Ammon's horn (tissue), 1 donor: ENCODE data around the gene DYNLT2.
A peak's percentile ranks its signal among the peaks of the same experiment; 100 is the strongest.

Experiments
- DNase-seq: peaks from one replicate; pipeline ENCODE4 v3.0.0-alpha.2; 2016; ENCODE audit warnings: low spot score

The DYNLT2 gene

DNA sequence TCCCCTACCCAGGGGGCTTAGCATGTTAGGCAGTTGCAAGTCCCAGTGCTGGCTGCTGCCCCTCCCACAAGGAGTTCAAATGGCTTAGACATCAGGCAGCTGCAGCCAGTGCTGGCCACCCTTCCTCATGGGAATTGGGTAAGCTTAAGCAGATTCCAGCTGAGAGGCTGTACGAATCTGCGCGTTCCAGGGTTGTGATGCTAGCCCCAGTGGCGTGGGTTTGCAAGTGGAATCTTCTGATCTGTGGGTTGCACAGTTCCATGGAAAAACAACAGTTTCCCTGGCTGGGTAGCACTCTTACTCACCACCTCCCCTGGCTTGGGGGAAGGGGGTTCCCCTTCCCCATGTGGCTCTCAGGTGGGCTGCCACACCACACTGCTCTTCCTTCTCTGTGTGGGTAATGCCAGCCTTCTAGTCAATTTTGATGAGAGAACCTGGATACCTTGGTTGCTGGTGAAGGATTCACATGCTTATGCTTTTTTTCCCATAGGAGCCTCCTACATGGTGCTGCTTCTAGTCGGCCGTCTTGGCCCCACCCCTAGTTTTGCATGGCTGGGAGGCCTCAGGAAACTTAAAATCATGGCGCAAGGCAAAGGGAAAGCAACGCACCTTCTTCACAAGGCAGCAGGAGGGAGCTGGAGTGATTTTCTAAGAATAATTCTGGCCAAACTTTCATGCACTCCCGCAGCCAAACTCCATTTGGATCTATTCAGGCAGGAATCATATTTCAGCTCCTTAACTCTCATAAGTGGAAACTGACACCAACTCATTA lies 13.0 kb downstream of the DYNLT2 start:
- DNase-seq, result no peak

GRCh38 chr6:169729961-169730360 lies 21.4 kb downstream of the DYNLT2 start:
- DNase-seq, result no peak

- DNase-seq, result no peak
Measured at GRCh38 chr6:169726963-169727362, 24.4 kb downstream of the DYNLT2 start.

DNA sequence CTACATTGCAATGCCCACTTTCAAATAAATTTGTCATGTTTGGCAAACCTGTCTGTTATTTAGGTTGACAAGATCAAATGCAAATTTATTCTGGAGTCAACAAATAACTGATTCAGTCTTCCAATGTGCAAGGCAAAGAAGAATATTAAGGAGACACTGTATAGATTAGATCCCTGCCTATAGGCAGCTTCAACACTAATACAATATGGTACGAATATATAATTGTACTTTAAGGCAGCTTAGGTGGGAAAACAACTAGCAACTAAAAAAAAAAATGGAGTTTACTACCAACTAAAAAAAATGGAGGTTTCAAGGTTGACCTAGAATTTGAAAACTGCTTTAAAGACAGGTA lies 25.3 kb downstream of the DYNLT2 start:
- no peak for DNase-seq

DNA sequence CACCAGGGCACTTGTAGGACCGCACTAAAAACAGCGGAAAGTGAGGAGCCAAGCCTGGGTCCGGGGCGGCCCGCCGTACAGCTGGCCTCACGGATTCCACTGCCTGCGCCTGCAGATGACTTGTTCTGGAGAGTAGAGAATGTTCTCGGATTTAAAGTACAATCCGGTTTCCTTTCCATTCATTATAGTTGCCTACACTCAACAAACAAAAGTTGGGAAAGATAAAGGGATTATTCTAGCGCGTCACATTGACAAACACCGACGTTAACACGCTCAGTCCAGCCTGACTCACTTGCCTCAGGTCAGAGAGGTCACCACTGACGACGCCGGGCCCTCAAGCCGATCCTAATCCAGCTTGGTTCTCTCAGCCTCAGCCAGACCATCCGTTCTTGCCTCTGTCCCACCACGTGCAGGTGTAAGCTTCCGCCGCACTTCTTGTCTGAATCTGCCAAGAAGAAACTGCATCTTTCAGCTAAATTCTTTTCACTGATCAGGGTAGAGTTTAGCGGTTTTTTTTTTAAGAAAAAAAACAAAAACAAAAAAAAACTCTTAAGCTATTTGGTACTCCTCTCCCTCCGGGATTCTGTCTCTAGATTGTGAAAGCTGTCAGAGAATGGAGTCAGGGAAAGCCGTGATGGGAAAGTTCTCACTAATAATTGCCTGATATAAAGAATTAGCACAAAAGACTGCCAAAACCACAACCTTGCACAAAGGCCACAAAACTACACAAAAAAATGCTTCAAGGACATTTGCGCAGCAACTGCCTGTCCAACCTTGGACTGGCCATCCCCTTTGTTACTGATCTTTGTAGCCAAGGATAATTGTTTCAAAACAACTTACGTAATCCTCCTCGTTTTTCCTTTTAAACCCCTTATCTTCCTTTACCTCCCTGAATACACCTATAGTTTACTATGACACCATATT lies 26.0 kb downstream of the DYNLT2 start:
- peak; percentile 32 for DNase-seq

DNA sequence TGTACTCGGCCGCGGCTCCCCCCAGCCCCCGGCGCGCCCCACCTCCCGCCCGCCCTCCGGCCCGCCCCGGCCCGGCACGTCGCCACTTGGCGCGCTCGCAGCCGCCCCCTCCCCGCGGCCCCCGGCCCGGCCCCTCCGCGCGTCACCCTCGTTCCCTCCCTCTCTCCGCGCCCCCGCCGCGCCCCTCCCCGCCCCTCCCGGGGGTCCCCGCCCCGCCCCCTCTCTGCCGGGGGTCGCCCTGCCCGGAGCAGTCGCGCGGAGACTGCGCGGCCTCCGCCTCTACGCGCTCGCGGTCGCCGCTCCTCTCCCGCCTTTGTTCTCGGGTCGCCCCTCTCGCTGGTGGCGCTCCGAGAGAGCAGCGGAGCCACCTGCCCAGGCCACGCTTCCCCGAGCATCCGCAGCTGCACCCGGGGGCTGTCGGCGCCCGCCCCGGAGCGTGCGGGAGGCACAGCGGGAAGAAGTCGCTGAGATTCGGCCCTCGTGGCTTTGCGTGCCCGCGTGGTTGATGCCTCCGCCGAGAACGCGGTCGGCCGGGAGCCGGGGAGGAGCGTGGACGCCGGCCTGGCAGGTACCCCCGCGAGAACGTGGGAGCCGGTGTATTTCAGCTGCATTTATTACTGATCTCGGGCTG lies 26.8 kb downstream of the DYNLT2 start, which contains the start of gene PHF10:
Gene PHF10, minus strand, starts transcription at position 7 of the 631 bp plus-strand sequence. CDS start 569 bp downstream, outside the sequence.
- peak; percentile 51 for DNase-seq

GRCh38 chr6:169723991-169724493 lies 27.3 kb downstream of the DYNLT2 start:
- peak; percentile 51 for DNase-seq

DNA sequence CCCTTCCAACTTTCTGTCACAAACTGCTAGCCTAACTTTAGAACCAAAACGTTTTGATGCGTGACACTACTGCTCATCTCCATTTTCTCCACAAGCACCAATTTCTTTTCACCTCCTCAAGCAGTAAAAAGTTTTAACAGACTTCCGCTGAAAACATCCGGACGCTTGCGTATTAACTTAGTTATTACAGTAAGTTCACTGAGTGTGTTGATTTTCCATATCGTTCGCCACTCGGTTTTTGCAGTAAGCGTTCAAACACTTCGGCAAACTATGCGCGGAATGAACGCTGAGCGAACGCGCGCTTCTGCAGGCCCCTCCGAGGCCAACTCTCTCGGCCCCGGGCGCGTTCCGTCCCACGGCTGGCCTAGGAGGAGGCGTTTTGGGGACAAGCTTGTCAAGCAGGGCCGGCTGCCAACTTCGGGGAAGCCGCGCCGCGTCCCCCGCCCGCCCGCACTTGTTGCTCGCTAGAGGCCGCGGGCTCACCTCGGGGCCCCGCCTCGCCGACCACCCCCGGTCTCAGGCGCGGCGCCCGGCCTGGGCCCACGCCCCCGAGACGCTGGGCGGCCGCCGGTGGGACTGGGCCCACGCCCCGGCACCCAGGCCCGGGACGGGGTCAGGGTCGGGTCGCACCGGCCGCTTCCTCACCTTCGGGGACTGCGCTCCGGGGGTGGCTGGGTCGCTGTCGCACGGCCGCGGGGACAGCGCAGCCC lies 28.0 kb downstream of the DYNLT2 start:
- DNase-seq, result peak; percentile 78

DNA sequence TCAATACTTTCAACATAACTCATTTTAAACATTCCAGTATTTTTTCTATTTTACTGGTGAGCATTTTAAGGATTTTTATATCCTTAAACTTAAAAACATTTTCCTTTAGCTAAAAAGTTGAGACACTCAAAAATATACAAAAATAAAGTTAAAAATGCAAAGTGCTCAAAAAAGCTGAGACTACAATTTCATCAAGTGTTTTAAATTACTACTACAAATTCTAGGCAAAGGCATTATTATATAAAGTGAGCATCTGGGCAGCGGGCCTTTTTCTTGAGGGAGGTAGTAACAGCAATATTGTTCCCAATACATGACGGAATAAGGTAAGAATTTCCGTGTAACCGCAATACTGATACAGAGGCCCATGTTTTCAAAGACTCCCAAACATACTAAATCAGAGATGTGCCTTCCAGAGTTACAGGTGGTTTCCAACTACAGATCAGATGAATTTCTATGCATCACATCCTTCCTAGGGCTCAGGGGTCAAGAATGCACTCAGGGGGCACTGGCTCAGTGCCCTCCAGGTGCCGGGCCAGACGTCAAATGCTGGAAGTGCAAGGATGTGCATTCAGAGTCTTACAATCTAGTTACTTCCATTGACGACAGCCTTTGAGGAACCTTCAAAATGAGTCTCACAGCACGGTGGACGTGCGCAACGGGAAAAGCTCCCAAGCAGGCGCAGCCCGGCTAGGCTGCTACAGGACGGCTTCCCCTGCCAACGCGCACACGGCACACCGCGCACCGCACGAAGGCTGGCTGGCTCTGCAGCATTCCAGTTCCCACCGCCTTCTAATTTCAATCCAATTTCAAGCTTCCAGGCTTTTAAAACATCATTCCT lies 28.8 kb downstream of the DYNLT2 start:
- DNase-seq, result peak; percentile 53

GRCh38 chr6:169720207-169720855 lies 31.0 kb downstream of the DYNLT2 start:
- no peak for DNase-seq

GRCh38 chr6:169719117-169719516 lies 32.3 kb downstream of the DYNLT2 start:
- DNase-seq, result no peak

DNA sequence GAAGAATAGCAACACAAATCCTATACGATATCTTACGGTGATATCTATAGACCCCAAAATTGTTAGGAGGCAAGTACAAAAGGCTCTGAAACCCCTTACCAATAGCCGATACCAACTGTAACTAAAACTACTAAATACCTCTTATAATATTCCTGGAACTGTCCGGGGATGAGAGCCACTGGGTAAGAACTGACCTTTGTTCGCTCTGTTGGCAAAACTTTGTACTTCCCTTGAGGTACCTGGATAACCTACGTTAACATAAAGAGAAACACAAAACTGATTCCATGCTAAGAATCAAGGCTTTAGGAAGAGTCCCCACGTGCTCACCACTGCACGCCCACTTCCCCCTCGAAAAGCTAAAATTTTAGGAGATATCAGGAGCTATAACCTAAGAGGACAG lies 36.8 kb downstream of the DYNLT2 start:
- no peak for DNase-seq

DNA sequence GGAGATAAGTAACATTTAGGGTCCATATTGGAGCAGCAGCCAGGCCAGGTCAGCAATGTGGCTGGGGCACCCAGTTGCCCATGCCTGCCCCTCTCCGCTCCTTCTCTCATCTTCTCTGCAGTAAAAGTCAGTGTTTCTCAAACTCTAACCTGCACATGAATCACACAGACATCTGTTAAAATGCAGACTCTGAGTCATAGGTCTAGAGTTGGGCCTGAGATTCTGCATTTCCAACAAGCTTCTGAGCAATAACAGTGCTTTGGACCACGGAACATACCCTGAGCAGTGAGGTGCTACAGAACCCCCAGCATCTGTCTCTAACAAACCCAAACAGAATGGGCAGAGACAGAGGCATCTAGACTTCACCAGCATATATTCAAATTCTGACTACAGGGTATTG lies 37.2 kb downstream of the DYNLT2 start:
- DNase-seq, result no peak

DNA sequence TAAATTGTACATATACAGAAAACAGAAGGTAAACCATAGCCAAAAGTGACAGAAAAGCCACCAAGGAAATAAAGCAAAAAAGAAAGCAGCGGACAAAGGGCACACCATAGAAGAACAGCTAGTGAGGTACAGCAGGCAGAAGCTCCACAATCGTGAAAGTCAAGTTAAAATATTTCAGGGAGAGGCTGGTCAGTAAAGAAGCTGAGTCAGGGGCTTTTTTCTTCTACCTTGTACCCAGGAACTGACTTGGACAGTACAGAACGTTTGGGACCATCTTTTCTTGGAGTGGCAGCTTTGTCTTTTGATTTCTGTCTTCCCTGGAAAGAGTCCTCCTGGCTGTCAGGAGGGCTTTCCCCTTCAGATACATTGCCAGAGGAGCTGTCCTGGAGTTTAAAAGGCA lies 41.4 kb downstream of the DYNLT2 start:
- DNase-seq, result no peak

- DNase-seq, result no peak
Measured at GRCh38 chr6:169709293-169709692, 42.1 kb downstream of the DYNLT2 start.

GRCh38 chr6:169707772-169708171 lies 43.6 kb downstream of the DYNLT2 start:
- no peak for DNase-seq

DNA sequence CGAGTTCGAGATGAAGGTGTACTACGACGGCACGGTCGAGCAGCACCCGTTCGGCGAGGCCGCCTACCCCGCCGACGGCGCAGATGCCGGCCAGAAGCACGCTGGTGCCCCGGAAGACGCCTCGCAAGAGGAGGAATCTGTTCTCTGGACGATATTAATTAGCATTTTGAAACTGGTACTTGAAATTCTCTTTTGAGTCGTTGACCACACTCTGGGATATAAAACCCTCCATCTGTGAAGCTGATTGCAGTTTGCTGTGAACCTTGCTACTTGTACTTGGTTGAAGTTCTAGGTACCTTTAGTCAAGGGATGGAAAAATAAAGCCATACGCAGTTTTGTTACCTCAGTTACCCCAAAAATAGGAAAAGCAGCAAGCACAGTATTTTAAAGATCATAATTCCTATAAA lies 48.5 kb downstream of the DYNLT2 start:
- no peak for DNase-seq

DNA sequence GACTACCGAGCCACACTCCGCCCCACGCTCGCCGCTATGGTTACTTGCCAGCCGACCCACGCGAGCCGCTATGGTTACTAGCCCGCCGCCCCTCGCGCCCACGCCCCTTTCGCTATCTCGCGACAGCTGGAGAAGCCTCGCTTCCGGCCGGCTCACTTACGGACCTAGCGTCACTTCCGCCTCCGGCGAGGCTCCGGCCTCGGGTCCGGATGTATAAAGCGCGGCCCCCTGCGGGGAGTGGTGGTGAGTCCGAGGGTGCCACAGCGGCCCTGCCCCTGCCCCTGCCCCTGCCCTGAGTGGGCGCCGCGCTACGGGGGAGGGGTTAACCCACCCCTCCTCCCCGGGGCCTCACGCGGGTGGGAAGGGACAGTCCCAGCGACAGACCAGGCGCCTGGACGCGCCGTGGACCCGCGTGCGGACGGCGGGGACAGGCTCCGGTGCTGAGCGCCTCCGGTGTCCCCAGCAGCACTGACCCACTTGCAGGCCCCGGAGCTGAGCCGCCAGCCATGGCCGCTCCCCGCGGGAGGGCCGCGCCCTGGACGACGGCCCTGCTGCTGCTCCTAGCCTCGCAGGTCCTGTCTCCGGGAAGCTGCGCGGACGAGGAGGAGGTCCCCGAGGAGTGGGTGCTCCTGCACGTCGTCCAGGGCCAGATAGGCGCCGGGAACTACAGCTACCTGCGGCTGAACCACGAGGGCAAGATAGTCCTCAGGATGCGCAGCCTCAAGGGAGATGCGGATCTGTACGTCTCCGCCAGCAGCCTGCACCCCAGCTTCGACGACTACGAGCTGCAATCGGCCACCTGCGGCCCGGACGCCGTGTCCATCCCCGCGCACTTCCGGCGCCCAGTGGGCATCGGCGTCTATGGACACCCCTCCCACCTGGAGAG lies 49.2 kb downstream of the DYNLT2 start, which contains the start of the genes C6orf120 and WDR27:
Gene C6orf120, plus strand, starts transcription at position 173 of the 886 bp plus-strand sequence. Its CDS starts 334 bp downstream, at position 507.
Gene WDR27, minus strand, starts transcription at position 76 of the 886 bp plus-strand sequence. CDS start 13,024 bp downstream, outside the sequence.
- peak; percentile 96 for DNase-seq
